Measurements from ENCODE around the gene AJM1. TPM values are rescaled to one million over a fixed set of nuclear protein-coding genes. Genes with fewer than 3 reads are reported as not detected.
A peak's percentile ranks its signal among the peaks of the same experiment; 100 is the strongest.
"Not testable (repeated sequence)": the region's sequence is repeated elsewhere in the genome, so short reads cannot be mapped to it uniquely, and the experiment has no call there.

The AJM1 gene
- total RNA-seq, 1 experiment from 2014 or later: 7.2 TPM

DNA sequence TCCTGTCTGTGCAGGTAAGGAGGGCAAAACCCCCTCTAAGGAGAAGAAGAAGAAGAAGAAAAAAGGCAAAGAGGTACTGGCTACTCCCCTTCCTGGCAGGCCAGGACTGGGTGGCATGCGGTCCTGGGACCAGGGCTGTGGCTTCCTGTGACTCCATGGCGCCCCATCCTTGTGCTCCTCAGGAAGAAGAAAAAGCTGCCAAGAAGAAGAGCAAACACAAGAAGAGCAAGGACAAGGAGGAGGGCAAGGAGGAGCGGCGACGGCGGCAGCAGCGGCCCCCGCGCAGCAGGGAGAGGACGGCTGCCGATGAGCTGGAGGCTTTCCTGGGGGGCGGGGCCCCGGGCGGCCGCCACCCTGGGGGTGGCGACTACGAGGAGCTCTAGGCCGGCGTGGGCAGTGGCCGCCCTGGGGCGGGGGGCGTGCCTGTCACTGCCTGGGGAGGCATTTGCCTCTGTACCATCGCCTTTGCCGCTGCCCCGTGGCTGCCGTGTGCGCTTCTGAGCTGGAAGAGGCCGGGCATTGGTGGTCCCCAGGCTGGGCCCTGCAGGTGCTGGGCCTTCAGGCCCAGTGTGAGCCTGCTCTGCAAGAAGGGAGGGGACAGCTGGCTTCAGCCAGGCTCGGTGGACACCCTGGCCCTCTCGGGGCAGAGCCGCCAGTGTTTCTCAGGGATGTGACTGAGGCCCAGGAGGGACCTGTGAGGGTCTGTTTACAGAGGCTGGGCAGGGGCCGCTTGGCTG lies 2.0 kb upstream of the AJM1 start:
- in situ Hi-C loops (cut with HindIII; ENCODE audit: low pct_unique_long_range_greater_than_20kb, low sequenced_read_pairs): no loop called here
- intact Hi-C loops (cut with micrococcal nuclease; ENCODE audit: unreplicated experiment): no loop called here
- no peaks in the 10 kb centered on the region for H3K36me3 ChIP-seq (ENCODE audit: control insufficient read depth, insufficient read depth, low read length)
- H3K9me3 ChIP-seq (ENCODE audit: control insufficient read depth, insufficient read depth, low read depth, low read length): no peaks in the 10 kb centered on the region
- ChIA-PET CTCF (interaction anchor here (1.0 kb wide), 1 partner anchor 108 kb away, joined by 3 read pairs; no protein-coding TSS in a partner anchor), POLR2A (interaction anchor here (0.6 kb wide), 1 partner anchor 111 kb away, joined by 4 read pairs; no protein-coding TSS in a partner anchor)
- TF ChIP-seq CTCF (IDR thresholded peaks at IDR 0.05) (no peak), TCF7L2 (IDR thresholded peaks at IDR 0.05; ENCODE audit: low read depth, low read length) (no peak), SIN3A (IDR thresholded peaks at IDR 0.05; ENCODE audit: borderline replicate concordance, insufficient read depth, low read depth, low read length) (0 out of 2 replicates have a peak, but pooled peaks have one; percentile 12), REST (IDR thresholded peaks at IDR 0.05; ENCODE audit: insufficient read depth in 1 of 2, low read depth in 2 of 2, low read length in 1 of 2) (no peak), POLR2AphosphoS5 (IDR thresholded peaks at IDR 0.05; ENCODE audit: low read depth, low read length) (peak; percentile 38; the same call in 1 of the 2 replicates)
- peak overlapping the region; percentile 76 for H3K27ac ChIP-seq (ENCODE audit: low read length)
- DNase-seq (ENCODE audit: low read depth, low spot score) (no peak), ATAC-seq (peak; percentile 37)
- peaks cover 26% of the 10 kb centered on the region for H3K4me1 ChIP-seq (ENCODE audit: control insufficient read depth, insufficient read depth, low read length)
- no peaks in the 10 kb centered on the region for H3K27me3 ChIP-seq (ENCODE audit: control insufficient read depth, insufficient read depth, low read length)
- no peak overlapping the region for H3K4me3 ChIP-seq (ENCODE audit: low read depth in 2 of 2, low read length in 2 of 2)
- BruUV-seq (replicated peaks): TSS peak; percentile 98

DNA sequence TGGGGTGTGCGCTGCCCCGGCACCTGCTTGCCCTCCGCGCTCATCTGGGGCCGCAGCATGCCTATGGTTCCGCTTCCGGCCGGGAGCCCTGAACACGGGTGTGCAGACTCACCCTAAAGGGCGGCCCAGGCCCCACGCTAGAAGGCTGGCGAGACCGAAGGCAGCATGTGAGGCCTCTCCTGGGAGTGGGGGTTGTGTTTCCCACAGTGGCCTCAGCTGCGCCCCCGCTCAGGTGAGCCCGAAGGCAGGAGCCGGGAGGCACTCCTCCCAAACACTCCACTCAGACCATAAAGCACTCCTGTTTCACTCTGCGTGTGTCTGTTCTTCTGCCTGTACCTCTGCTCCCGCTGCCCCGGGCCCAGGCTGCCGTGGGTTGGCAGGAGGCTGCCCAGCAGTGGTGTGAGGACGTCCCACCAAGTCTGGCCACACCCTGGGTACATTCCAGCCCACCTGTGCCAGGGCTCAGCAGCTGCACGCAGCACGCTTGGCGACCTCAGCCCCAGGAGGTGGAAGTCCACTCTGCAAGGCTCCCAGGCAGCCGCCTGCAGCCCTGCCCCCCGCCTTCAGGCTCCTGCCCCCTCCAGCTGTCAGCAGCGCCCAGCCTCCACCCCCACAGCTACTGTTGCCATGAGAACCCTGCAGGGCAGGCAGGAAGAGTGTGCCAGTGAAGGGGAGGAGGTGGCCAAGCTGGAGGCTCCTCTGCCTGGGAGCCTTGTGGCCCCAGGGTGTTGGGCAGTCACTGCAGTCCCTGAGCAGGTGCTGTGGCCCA lies 1.2 kb upstream of the AJM1 start:
- ChIA-PET POLR2A (no interaction called here), CTCF (interaction anchor here (0.7 kb wide), 1 partner anchor 610 kb away, joined by 3 read pairs; no protein-coding TSS in a partner anchor)
- Histone ChIP-seq H3K27me3 (ENCODE audit: control insufficient read depth, insufficient read depth, low read length) (no peaks in the 10 kb centered on the region), H3K4me3 (ENCODE audit: low read depth in 2 of 2, low read length in 2 of 2) (peak overlapping the region in 1 of 2 experiments; percentile 14; a peak in 1 of 4 replicates), H3K9me3 (ENCODE audit: control insufficient read depth, insufficient read depth, low read depth, low read length) (no peaks in the 10 kb centered on the region), H3K36me3 (ENCODE audit: control insufficient read depth, insufficient read depth, low read length) (no peaks in the 10 kb centered on the region), H3K27ac (ENCODE audit: low read length) (peak overlapping the region; percentile 76), H3K4me1 (ENCODE audit: control insufficient read depth, insufficient read depth, low read length) (peaks cover 26% of the 10 kb centered on the region)
- DNase-seq (ENCODE audit: low read depth, low spot score) (no peak), ATAC-seq (peak; percentile 56)
- no TSS peak for BruUV-seq (replicated peaks)
- intact Hi-C loops (cut with micrococcal nuclease; ENCODE audit: unreplicated experiment): no loop called here
- TF ChIP-seq SIN3A (IDR thresholded peaks at IDR 0.05; ENCODE audit: borderline replicate concordance, insufficient read depth, low read depth, low read length) (no peak; the same call in 1 of the 2 replicates), POLR2AphosphoS5 (IDR thresholded peaks at IDR 0.05; ENCODE audit: low read depth, low read length) (peak; percentile 40; the same call in 1 of the 2 replicates), CTCF (IDR thresholded peaks at IDR 0.05) (no peak)
- in situ Hi-C loops (cut with HindIII; ENCODE audit: low pct_unique_long_range_greater_than_20kb, low sequenced_read_pairs): no loop called here

DNA sequence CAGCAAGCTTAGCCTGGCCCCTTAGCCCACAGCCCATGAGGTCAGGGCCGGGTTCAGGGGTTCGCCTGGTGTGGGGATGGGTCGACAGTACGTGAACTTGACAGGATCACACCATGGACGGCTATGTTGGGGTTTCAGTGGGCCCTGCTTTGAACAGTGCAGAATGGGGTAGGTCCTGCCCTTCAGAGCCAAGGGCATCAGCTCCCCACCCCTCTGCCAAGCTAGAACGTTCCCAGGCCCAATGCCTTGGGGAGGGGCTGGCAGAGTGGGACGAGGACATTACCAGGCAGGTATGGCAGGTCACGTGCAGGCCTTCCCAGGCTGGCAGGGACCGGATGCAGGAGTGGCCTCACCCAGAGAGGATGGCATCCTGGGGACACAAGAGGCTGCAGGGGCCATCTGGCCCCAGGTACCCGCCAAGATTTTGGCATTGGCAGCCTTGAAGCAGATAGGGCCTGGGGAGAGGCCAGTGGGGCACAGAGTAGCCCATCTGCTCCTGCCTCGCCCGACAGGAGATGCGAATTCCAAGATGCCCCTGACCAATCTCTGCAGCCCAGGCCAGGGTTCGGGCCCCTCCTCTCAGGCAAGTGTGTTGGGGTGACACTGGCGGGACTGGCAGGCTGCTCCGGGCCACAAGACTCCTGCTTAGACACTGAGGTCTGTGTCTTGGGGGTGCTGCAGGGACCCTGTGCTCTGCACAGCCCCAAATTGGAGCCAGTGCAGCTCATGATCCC lies 465 bp upstream of the AJM1 start:
- POLR2A ChIA-PET: interaction anchor here (0.6 kb wide), 1 partner anchor 33 kb away, joined by 4 read pairs; no protein-coding TSS in a partner anchor
- Histone ChIP-seq H3K4me1 (ENCODE audit: control insufficient read depth, insufficient read depth, low read length) (peaks cover 26% of the 10 kb centered on the region), H3K4me3 (ENCODE audit: low read depth in 2 of 2, low read length in 2 of 2) (peak overlapping the region; percentile 43 to 57), H3K27ac (ENCODE audit: low read length) (peak overlapping the region; percentile 74)
- H3K9me3 ChIP-seq (ENCODE audit: control insufficient read depth, insufficient read depth, low read depth, low read length); BruUV-seq (replicated peaks); intact Hi-C loops (cut with micrococcal nuclease; ENCODE audit: unreplicated experiment); in situ Hi-C loops (cut with HindIII; ENCODE audit: low pct_unique_long_range_greater_than_20kb, low sequenced_read_pairs); H3K27me3 ChIP-seq (ENCODE audit: control insufficient read depth, insufficient read depth, low read length); H3K36me3 ChIP-seq (ENCODE audit: control insufficient read depth, insufficient read depth, low read length); DNase-seq (ENCODE audit: low read depth, low spot score): not testable (repeated sequence)
- ATAC-seq: peak; percentile 35
- CTCF ChIA-PET: interaction anchor here (0.6 to 0.7 kb wide), 3 partner anchors 16 to 610 kb away, joined by 3 to 7 read pairs (median 3); no protein-coding TSS in a partner anchor

Data from Panc1 (cell line).